HEK293 (cell line): ENCODE measurements around the gene OVCH1.

Experiments
- CTCF ChIP-seq: fragments of 450-650 bp; formaldehyde crosslinking; IDR thresholded peaks from 2 replicates; pipeline ENCODE4 v1.5.1; 2016; ENCODE audit warnings: missing biosample characterization, missing genetic modification characterization
- PRDM1 ChIP-seq: fragments of 450-650 bp; formaldehyde crosslinking; IDR thresholded peaks from 2 replicates; pipeline ENCODE4; 2016; ENCODE audit warnings: missing biosample characterization, missing genetic modification characterization
- RBAK ChIP-seq: fragments of 450-650 bp; formaldehyde crosslinking; IDR thresholded peaks from 2 replicates; pipeline ENCODE4 v1.5.1; 2016; ENCODE audit warnings: missing biosample characterization, missing genetic modification characterization
- TCF7L2 ChIP-seq: IDR thresholded peaks from 2 replicates; pipeline ENCODE4 v1.6.1; 2011; ENCODE audit warnings: low read depth, mild to moderate bottlenecking, inconsistent platforms, low read length, moderate library complexity, borderline replicate concordance
- YY1 ChIP-seq: fragments of 450-650 bp; formaldehyde crosslinking; IDR thresholded peaks from 2 replicates; pipeline ENCODE4 v1.5.1; 2018; ENCODE audit warnings: missing biosample characterization, missing genetic modification characterization
- ZIC2 ChIP-seq: fragments of 450-650 bp; formaldehyde crosslinking; IDR thresholded peaks from 2 replicates; pipeline ENCODE4 v1.5.1; 2016; ENCODE audit warnings: missing biosample characterization, missing genetic modification characterization
- ZNF133 ChIP-seq: fragments of 450-650 bp; formaldehyde crosslinking; IDR thresholded peaks from 2 replicates; pipeline ENCODE4 v1.5.1; 2016; ENCODE audit warnings: missing biosample characterization, missing genetic modification characterization
- ZNF302 ChIP-seq: fragments of 450-650 bp; formaldehyde crosslinking; IDR thresholded peaks from 2 replicates; pipeline ENCODE4 v1.5.1; 2016; ENCODE audit warnings: missing biosample characterization, missing genetic modification characterization, low read depth
- ZNF658 ChIP-seq: fragments of 450-650 bp; formaldehyde crosslinking; IDR thresholded peaks from 2 replicates; pipeline ENCODE4; 2016; ENCODE audit warnings: missing biosample characterization, missing genetic modification characterization
- ZNF747 ChIP-seq: fragments of 450-650 bp; formaldehyde crosslinking; IDR thresholded peaks from 2 replicates; pipeline ENCODE4 v1.5.1; 2016; ENCODE audit warnings: missing biosample characterization, missing genetic modification characterization
- ZNF792 ChIP-seq: fragments of 450-650 bp; formaldehyde crosslinking; IDR thresholded peaks from 2 replicates; pipeline ENCODE4 v1.5.1; 2016; ENCODE audit warnings: missing biosample characterization, missing genetic modification characterization

- no peak for TF ChIP-seq YY1
- TF ChIP-seq ZNF792 (tag by site-specific recombination): no peak
- TF ChIP-seq CTCF (tag by site-specific recombination): no peak
- TF ChIP-seq RBAK (tag by site-specific recombination): no peak
- no peak for TF ChIP-seq ZNF133 (tag by site-specific recombination)
- no peak for TF ChIP-seq PRDM1
- no peak for TF ChIP-seq ZNF658 (tag by site-specific recombination)
- TF ChIP-seq ZNF302 (tag by site-specific recombination): no peak
- no peak for TF ChIP-seq TCF7L2
- no peak for TF ChIP-seq ZIC2 (tag by site-specific recombination)
- no peak for TF ChIP-seq ZNF747 (tag by site-specific recombination)
Observed at GRCh38 chr12:29531471-29531870, 34.0 kb upstream of the OVCH1 start.
